K562 treated with DMSO at 1 percent for 24 hours (cell line): ENCODE measurements around the gene KRTAP29-1. TPM values are rescaled to one million over a fixed set of nuclear protein-coding genes. Genes with fewer than 3 reads are reported as not detected.

Source experiments
- total RNA-seq: library from RNA; unstranded; fragments of 300-600 nt; gene quantifications from 2 replicates; pipeline ENCODE4 v1.2.3, GENCODE V29; 2022; ENCODE audit warnings: low read depth; ENCODE audit not compliant: insufficient read depth

Gene KRTAP29-1
- total RNA-seq, result not detected in 2 replicates

GRCh38 chr17:41301916-41302901 lies at the start of gene KRTAP29-1:
TSS of gene KRTAP29-1 (minus strand) at chr17:41302851. CDS start at chr17:41302851, 0 bp downstream.

GRCh38 chr17:41350381-41350878 lies 47.8 kb upstream of the KRTAP29-1 start, which contains the start of gene KRT33A:
TSS of gene KRT33A (minus strand) at chr17:41350828. CDS start at chr17:41350767, 61 bp downstream.

GRCh38 chr17:41315204-41315794 lies 12.6 kb upstream of the KRTAP29-1 start, which contains the start of gene KRTAP17-1:
TSS of gene KRTAP17-1 (minus strand) at chr17:41315710. CDS start at chr17:41315650, 60 bp downstream.

GRCh38 chr17:41308918-41309359 lies 6.3 kb upstream of the KRTAP29-1 start, which contains the start of gene KRTAP16-1:
TSS of gene KRTAP16-1 (minus strand) at chr17:41309309. CDS start at chr17:41309253, 56 bp downstream.

GRCh38 chr17:41275648-41276190 lies 26.9 kb downstream of the KRTAP29-1 start, which contains the start of gene KRTAP9-7:
TSS of gene KRTAP9-7 (plus strand) at chr17:41275698. CDS start at chr17:41275698, 0 bp downstream.

GRCh38 chr17:41265078-41265477 lies 37.6 kb downstream of the KRTAP29-1 start, which contains the start of gene KRTAP9-6:
TSS of gene KRTAP9-6 (plus strand) at chr17:41265378. CDS start at chr17:41265378, 0 bp downstream.

GRCh38 chr17:41255381-41256290 lies 47.0 kb downstream of the KRTAP29-1 start, which contains the start of gene KRTAP9-9:
TSS of gene KRTAP9-9 (plus strand) at chr17:41255384.

Other genes starting within 250 kb of the KRTAP29-1 start
- not detected in 2 replicates for gene KRTAP2-2, start 247.6 kb downstream of the KRTAP29-1 start, total RNA-seq
- not detected in 2 replicates for gene KRTAP2-3, start 242.7 kb downstream of the KRTAP29-1 start, total RNA-seq
- gene KRTAP2-4, start 237.0 kb downstream of the KRTAP29-1 start, total RNA-seq, result not detected in 2 replicates
- gene KRTAP4-7, start 218.7 kb downstream of the KRTAP29-1 start, total RNA-seq, result not detected in 2 replicates
- not detected in 2 replicates for gene KRTAP4-8, start 204.7 kb downstream of the KRTAP29-1 start, total RNA-seq
- not detected in 2 replicates for gene KRTAP4-16, start 200.6 kb downstream of the KRTAP29-1 start, total RNA-seq
- not detected in 2 replicates for gene KRTAP4-9, start 197.5 kb downstream of the KRTAP29-1 start, total RNA-seq
- not detected in 2 replicates for gene KRTAP4-11, start 184.5 kb downstream of the KRTAP29-1 start, total RNA-seq
- gene KRTAP4-12, start 178.7 kb downstream of the KRTAP29-1 start, total RNA-seq, result not detected in 2 replicates
- gene KRTAP4-6, start 162.3 kb downstream of the KRTAP29-1 start, total RNA-seq, result not detected in 2 replicates
- not detected in 2 replicates for gene KRTAP4-5, start 153.0 kb downstream of the KRTAP29-1 start, total RNA-seq
- not detected in 2 replicates for gene KRTAP4-4, start 142.1 kb downstream of the KRTAP29-1 start, total RNA-seq
- gene KRTAP4-3, start 134.6 kb downstream of the KRTAP29-1 start, total RNA-seq, result not detected in 2 replicates
- not detected in 2 replicates for gene KRTAP4-2, start 124.6 kb downstream of the KRTAP29-1 start, total RNA-seq
- not detected in 2 replicates for gene KRTAP4-1, start 117.9 kb downstream of the KRTAP29-1 start, total RNA-seq
- not detected in 2 replicates for gene KRTAP9-1, start 113.0 kb downstream of the KRTAP29-1 start, total RNA-seq
- gene KRTAP9-2, start 76.2 kb downstream of the KRTAP29-1 start, total RNA-seq, result not detected in 2 replicates
- gene KRTAP9-3, start 70.4 kb downstream of the KRTAP29-1 start, total RNA-seq, result not detected in 2 replicates
- not detected in 2 replicates for gene KRTAP9-8, start 64.9 kb downstream of the KRTAP29-1 start, total RNA-seq
- gene KRTAP9-4, start 53.2 kb downstream of the KRTAP29-1 start, total RNA-seq, result not detected in 2 replicates
- gene KRTAP9-9, start 47.5 kb downstream of the KRTAP29-1 start, total RNA-seq, result not detected in 2 replicates
- not detected in 2 replicates for gene KRTAP9-6, start 37.5 kb downstream of the KRTAP29-1 start, total RNA-seq
- gene KRTAP9-7, start 27.2 kb downstream of the KRTAP29-1 start, total RNA-seq, result not detected in 2 replicates
- gene KRTAP16-1, start 6.5 kb upstream of the KRTAP29-1 start, total RNA-seq, result not detected in 2 replicates
- not detected in 2 replicates for gene KRTAP17-1, start 12.9 kb upstream of the KRTAP29-1 start, total RNA-seq
- not detected in 2 replicates for gene KRT33A, start 48.0 kb upstream of the KRTAP29-1 start, total RNA-seq
- gene KRT33B, start 67.0 kb upstream of the KRTAP29-1 start, total RNA-seq, result not detected in 2 replicates
- gene KRT34, start 79.5 kb upstream of the KRTAP29-1 start, total RNA-seq, result not detected in 2 replicates
- gene KRT31, start 94.8 kb upstream of the KRTAP29-1 start, total RNA-seq, result not detected in 2 replicates
- gene KRT37, start 121.7 kb upstream of the KRTAP29-1 start, total RNA-seq, result not detected in 2 replicates
- gene KRT38, start 138.1 kb upstream of the KRTAP29-1 start, total RNA-seq, result not detected in 2 replicates
- not detected in 2 replicates for gene KRT32, start 164.5 kb upstream of the KRTAP29-1 start, total RNA-seq
- not detected in 2 replicates for gene KRT35, start 178.3 kb upstream of the KRTAP29-1 start, total RNA-seq
- gene KRT36, start 187.1 kb upstream of the KRTAP29-1 start, total RNA-seq, result not detected in 2 replicates
- gene KRT13, start 202.8 kb upstream of the KRTAP29-1 start, total RNA-seq, result not detected in 2 replicates
- 0.42 and 0.88 TPM in 2 replicates for gene KRT15, start 216.0 kb upstream of the KRTAP29-1 start, total RNA-seq
- gene KRT19, start 225.5 kb upstream of the KRTAP29-1 start, total RNA-seq, result 202 and 214 TPM in 2 replicates